Smooth muscle cell of the umbilical artery (primary cell): Measurements from ENCODE around the gene KCNJ12. TPM values are rescaled to one million over a fixed set of nuclear protein-coding genes. Genes with fewer than 3 reads are reported as not detected.

Experiments
- total RNA-seq: library from RNA; depleted of rRNA; stranded (reverse); fragments of >200 nt; gene quantifications from 2 replicates; pipeline ENCODE4 v1.2.3, GENCODE V29; 2014

KCNJ12 gene
- 0.89 and 1.5 TPM in 2 replicates for total RNA-seq

DNA sequence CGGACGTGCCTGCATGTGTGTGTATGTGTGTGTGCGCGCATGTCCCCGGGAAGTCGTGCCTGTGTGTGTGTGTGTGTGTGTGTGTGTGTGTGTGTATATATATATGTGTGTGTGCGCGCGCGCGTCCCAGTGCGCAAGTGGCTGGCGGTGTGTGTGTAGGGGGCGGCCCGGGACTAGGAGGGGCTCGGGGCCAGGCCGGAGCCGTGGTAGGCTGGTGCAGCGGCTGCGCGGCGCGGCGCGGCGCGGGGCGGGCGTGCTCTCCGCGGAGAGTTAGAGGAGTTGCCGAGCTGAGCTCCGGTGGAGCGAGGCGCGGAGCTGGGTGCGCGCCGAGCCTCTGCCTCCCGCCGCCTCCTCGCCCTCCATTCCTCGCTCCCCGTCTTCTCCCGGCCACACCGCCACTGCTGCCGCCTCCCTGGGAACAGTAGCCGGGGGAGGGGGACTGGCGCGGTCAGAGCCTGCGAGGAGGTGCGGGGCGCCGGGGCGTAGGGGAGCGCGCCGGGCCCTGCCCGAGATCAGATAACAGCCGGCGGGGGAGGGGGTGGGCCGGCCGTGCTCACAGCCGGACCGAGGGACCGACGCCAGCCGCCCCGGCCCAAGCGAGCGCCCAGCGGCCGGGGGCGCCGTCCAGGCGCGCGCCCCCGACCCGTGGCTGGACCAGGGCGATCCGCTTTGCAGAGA lies at the start of gene KCNJ12:
Gene KCNJ12, plus strand, starts transcription at position 277 of the 678 bp plus-strand sequence. CDS start 38,986 bp downstream, outside the sequence.

Other genes starting within 250 kb of the KCNJ12 start
- gene DHRS7B, start 249.4 kb upstream of the KCNJ12 start, total RNA-seq = 13.2 and 14.0 TPM in 2 replicates
- gene TMEM11, start 162.2 kb upstream of the KCNJ12 start, total RNA-seq = 14.3 and 15.5 TPM in 2 replicates
- gene NATD1, start 122.9 kb upstream of the KCNJ12 start, total RNA-seq = 2.4 and 3.4 TPM in 2 replicates
- 16.3 and 41.7 TPM in 2 replicates for gene MAP2K3, start 91.6 kb upstream of the KCNJ12 start, total RNA-seq